GM10266 (cell line): ENCODE measurements around the gene GIPR.

Experiments used
- DNase-seq: peaks from one replicate; pipeline ENCODE4 v3.0.0; 2012; ENCODE audit errors: extremely low spot score
- TF ChIP-seq, protein P1 (sequence below): IDR thresholded peaks from 2 replicates; pipeline ENCODE4 v1.5.1; 2012; ENCODE audit warnings: mild to moderate bottlenecking, low read depth; ENCODE audit not compliant: control insufficient read depth, insufficient read depth; ENCODE audit errors: missing control alignments

The GIPR gene

DNA sequence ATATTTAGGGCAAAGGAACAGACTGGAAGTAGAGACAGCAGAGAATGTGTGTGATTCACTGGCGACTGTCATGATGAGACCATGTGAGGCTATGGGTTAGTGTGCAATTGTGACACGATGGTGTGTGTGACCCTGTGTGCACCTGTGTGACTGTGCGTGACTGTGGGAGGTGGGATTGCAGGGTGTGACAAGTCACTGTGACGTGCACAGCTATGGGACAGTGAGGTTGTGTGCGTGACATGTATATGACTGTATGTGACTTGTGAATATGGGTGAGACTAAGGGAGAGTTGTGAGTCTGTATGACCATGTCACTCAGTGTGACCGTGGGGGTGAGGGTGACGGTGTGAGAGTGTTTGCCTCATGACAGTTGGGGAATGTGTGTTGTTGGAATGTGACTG, 3.4 kb upstream of the GIPR start:
- no peak for DNase-seq
- TF ChIP-seq, protein P1, sequence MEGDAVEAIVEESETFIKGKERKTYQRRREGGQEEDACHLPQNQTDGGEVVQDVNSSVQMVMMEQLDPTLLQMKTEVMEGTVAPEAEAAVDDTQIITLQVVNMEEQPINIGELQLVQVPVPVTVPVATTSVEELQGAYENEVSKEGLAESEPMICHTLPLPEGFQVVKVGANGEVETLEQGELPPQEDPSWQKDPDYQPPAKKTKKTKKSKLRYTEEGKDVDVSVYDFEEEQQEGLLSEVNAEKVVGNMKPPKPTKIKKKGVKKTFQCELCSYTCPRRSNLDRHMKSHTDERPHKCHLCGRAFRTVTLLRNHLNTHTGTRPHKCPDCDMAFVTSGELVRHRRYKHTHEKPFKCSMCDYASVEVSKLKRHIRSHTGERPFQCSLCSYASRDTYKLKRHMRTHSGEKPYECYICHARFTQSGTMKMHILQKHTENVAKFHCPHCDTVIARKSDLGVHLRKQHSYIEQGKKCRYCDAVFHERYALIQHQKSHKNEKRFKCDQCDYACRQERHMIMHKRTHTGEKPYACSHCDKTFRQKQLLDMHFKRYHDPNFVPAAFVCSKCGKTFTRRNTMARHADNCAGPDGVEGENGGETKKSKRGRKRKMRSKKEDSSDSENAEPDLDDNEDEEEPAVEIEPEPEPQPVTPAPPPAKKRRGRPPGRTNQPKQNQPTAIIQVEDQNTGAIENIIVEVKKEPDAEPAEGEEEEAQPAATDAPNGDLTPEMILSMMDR = no peak

DNA sequence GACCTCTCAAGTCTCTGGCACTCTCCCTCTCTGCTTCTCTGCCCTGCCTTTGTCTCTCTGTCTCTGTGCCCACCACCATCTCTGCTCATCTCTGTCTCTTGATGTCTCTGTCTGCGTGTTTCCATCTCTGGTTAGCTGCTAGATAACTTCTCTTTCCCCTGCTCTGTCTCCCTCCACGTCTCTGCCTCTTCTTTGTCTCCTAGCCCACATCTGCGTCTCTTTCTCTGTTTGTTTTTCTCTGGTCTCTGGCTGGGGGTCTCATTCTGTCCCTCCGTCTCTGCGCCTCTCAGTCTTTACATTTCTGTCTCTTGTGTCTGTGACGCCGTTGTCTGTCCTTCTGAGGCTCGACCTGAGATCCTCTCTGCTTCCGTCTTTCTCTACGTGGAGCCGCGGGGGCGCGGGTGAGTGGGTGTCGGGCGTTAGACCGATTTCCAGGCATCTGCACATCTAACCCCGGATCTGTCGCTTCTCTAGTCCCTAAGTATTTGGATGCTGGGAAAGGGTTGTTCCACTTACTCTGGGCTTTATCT, 386 bp downstream of the GIPR start:
- no peak for DNase-seq
- TF ChIP-seq, protein P1 = no peak

DNA sequence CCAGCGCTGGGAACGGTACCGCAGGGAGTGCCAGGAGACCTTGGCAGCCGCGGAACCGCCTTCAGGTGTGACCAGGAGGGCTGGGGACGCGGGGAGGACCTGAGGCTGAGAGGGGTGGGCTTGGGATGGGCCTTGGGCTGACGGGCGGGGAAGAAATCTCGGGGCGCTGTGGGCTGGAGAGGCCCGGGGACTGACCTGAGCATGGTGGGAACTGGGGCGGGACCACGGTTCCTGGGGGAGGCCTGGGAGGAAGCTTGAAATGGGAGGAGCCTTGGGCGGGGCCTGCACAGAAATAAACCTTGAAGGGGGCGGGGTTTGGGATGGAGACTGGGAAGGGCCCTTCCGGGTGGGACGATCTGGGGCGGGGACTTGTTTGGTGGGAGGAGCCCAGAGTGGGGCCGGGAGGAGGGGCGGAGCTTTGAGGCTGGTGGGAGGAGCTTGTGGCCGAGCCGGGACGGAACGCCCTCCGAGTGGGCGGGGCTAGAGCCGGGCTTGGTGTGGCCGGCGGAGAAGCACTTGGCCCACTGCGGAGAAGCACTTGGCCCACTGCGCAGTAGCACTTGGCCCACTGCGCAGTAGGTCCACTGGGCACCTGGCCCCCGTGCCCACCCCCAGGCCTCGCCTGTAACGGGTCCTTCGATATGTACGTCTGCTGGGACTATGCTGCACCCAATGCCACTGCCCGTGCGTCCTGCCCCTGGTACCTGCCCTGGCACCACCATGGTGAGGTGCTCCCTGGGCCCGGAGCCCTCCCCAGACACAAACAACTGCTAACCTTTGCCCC, 2.8 kb downstream of the GIPR start:
- DNase-seq = peak; percentile 97
- TF ChIP-seq, protein P1 = no peak

DNA sequence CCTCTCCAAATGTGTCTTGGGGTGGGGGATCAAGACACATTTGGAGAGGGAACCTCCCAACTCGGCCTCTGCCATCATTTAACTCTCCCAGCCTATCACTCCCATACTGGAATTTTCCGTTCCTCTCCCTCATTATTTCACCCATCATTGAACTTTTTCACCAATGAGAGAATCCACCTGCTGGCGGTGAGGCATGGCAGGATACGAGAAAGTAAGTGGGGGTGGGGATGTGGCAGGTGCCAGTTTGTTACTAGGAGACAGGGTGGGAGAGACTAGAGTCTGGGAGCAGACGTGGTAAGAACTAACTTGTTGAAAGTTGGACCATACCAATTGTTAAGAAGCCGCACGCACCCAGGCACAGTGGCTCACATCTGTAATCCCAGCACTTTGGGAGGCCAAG, 6.9 kb downstream of the GIPR start:
- TF ChIP-seq, protein P1 = no peak
- DNase-seq = no peak

DNA sequence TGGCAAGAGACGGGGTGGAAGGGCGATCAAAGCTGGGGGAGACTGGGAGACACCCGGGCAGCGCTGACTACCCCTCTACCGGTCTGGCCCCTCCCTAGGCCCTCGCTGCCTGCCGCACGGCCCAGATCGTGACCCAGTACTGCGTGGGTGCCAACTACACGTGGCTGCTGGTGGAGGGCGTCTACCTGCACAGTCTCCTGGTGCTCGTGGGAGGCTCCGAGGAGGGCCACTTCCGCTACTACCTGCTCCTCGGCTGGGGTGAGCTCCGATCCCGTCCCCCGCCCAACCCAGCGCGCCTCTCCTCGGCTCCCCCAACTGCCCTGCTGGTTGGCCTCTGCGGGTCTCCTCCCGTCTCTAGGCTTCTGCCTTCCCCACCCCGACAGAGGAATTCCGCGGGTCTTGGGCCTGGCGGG, 8.8 kb downstream of the GIPR start:
- TF ChIP-seq, protein P1 = no peak
- DNase-seq = peak; percentile 47

DNA sequence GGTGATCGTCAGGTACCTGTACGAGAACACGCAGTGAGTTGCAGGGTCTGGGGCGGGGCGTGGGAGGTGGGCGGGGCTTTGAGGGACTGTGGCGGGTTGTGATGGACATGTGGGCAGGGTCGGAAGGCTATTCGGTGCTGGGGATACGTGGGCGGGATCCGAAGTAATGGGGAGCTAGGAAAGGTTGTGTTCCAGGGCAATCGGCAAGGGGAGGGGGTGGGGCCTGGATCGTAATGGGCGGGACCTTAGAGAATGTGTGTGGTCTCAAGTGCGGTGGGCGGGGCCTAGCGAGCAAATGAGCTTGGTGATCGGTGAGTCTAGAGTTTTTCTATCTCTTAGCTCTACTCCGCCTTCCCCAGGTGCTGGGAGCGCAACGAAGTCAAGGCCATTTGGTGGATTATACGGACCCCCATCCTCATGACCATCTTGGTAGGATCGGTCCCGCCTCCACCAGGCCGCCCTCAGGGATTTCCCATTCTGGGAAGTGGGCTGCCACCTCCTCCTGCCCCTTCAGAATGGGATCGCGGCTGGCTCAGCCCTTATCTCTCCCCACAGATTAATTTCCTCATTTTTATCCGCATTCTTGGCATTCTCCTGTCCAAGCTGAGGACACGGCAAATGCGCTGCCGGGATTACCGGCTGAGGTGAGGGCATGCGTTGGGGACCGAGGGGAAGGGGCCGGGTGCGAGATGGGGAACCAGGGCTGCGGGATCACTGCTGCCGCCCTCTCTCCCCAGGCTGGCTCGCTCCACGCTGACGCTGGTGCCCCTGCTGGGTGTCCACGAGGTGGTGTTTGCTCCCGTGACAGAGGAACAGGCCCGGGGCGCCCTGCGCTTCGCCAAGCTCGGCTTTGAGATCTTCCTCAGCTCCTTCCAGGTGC, 9.6 kb downstream of the GIPR start:
- peak; percentile 94 for DNase-seq
- TF ChIP-seq, protein P1 = peak; percentile 33
